CD4-positive, alpha-beta T cell treated with Interleukin-10 for 1 hour (primary cell): ENCODE measurements around the gene LAMTOR3.
"Not testable (repeated sequence)": the region's sequence is repeated elsewhere in the genome, so short reads cannot be mapped to it uniquely, and the experiment has no call there.

Source experiments
- DNase-seq: peaks from one replicate; pipeline ENCODE4 v3.0.0-alpha.2; 2020

LAMTOR3 gene

DNA sequence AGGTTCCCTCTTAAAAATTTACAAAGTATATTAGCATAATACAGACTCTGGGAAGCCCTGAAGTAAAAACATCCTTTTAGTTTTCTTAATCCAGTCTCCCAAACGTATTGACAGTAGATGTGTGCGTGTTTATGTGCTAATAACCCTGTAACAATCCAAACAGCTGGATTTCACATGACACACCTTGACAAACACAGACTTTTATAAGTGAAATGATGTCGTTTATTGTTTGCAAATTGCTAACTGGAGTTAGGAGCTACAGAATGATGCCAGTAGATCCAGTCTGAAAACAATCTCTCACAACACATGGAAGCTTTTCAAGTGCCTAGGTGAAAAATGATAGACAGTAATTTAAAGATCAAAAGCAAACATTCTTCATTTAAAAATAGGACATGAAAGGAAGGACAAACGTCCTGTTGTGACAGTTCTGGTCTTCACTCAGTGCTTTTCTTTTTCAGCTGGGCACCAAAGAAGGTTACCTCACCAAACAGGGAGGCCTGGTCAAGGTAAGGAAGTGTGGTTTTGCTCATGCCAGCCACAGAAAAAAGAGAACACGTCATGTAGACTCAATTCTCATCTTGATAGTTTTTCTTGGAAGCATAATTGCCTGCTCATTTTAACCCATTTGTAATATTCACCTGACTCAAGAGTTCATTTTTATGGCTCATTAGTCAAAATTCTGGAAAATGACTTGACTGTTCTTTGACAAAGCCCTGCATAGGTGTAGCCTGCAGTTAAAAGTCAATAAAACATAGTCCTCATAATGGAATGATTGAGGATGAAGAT, 32.9 kb downstream of the LAMTOR3 start:
- no peak for DNase-seq

GRCh38 chr4:99860521-99860920, 33.7 kb downstream of the LAMTOR3 start:
- no peak for DNase-seq

GRCh38 chr4:99859618-99860017, 34.6 kb downstream of the LAMTOR3 start:
- no peak for DNase-seq

DNA sequence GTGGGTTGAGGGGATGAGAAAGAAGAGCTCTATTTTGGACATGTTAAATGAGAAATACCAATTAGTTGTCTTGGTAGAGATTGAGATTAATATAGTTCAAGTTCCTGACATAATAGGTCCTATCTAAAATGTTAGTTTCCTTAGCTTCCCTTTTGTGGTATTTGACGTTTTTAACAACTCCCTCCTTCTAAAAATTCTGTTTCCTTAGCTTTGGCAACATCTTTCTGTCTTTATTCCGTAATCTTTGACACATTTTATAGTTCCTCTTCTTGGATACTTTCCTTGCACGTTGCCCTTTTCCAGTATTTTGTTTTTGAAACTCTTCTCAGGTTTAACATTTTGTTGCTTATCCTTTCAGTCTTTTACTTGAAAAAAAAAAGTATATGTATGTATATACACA, 36.9 kb downstream of the LAMTOR3 start:
- no peak for DNase-seq

DNA sequence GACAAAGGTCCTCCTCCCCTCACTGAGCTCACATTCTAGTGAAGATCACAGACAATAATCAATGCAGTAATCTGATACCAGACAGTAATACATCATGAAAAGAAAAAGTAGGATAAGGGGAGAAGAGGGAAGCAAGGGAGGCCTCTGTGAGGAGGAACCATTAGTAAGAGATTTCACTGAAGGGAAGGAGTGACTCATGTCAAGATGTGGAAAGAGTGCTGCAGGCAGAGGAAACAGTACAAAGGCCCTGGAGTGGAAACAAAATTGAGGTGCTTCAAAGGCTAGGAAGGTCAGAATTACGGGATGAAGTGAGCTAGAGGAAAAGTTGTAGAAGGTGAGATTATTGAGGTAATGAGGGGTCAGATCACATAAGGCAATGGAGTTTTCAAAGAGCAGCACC, 38.1 kb downstream of the LAMTOR3 start:
- DNase-seq = no peak

DNA sequence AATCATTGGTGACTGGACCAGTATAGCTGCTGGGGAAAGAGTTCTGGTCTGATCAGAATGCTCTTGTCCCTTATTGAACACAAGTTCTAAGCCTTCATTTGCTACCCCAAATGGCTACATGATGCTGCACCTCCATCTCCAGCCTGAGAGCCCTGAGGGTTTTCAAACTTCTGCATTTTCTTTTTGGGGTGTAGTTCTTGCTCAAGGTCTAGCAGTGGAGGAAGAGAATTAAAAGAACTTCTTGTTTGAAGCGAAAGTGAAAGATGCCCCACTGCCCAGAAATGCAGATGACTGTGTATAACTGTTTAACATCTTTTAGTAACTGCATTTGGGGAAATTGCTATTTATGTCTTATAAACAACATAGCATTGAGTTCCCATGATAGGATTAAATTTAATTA, 38.5 kb downstream of the LAMTOR3 start:
- no peak for DNase-seq

DNA sequence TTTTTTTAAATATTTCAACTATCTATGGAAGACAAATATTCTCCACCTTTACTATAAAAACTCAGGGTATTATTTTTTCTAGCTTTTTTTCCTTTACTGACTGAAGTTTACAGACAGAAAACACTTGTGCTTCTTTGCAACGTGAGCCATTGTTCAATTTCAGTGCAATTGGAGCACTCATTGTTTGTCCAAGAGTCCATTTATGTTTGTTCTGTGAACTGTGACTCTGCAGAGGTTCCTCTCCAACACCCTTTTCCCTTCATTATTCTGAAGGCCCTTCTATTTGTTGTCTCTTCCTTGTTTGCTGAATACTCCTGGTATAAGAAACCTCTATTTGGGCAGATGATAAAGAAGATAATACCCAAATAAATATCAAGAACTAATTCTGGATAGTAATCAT, 40.2 kb downstream of the LAMTOR3 start:
- no peak for DNase-seq

GRCh38 chr4:99853190-99853589, 41.0 kb downstream of the LAMTOR3 start:
- no peak for DNase-seq

GRCh38 chr4:99852199-99852749, 42.0 kb downstream of the LAMTOR3 start:
- no peak for DNase-seq

- DNase-seq = no peak
Observed at GRCh38 chr4:99848591-99849001, 45.6 kb downstream of the LAMTOR3 start.

DNA sequence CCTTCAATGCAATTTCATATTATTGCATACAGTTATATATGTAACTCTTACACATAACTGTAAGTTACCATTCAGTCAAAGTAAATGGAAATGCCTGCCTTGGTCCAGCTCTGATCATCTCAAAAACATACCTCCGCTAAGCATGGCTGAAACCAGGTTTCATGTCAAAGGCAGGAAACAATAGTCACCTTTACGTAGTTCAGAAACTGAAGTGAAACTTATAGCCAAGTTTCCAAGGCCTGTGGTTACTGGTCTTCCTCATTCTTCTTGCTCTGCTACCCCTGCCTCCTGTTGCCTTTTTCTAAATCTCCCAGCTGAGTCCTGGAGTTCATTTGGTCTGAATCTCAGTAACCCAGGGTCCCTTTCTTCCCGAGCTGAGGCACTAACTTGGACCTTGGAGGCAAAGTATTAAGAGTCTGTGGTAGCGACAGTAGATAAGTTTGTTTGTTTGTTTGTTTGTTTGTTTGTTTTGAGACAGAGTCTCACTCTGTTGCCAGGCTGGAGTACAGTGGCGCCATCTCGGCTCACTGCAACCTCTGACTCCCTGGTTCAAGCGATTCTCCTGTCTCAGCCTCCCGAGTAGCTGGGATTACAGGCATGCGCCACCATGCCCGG, 46.8 kb downstream of the LAMTOR3 start:
- DNase-seq = peak; percentile 39

GRCh38 chr4:99846891-99847290, 47.3 kb downstream of the LAMTOR3 start:
- DNase-seq = no peak

GRCh38 chr4:99845708-99846469, 48.3 kb downstream of the LAMTOR3 start:
- DNase-seq = peak; percentile 37

DNA sequence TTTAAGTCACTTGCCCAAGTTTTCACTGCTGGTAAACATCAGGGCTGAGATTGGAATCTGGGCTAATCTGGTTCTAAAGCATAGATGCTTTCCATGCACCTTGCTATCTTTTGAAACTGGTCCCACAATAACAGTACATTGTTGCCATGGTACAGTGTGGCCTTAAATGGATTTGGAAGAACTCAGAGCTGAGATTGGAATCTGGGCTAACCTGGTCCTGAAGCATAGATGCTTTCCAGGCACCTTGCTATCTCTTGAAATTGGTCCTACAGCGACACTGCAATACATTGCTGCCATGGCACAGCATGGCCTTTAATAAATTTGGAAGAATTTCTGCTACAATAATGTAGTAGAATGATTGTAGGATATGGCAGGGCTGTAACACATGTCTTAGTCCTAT, 49.0 kb downstream of the LAMTOR3 start:
- no peak for DNase-seq

DNA sequence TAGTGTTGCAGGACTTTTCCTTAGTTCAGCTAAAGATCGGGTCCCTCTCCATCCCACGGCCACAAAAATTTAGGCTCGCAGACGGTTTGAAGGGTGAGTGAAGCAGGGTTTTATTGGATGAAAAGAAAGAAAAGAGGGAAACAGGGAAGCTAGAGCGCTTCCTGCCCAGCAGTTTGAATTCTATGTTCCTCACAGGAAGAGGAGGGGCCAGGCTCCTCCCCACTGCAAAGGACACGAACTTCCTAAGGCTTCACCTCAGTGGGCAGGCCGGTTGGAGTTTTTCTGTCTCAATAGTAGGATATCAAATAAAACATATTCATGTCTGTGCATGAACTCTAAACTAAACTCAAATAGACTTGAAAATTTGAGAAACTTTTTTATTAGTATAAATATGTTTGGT, 50.2 kb downstream of the LAMTOR3 start:
- DNase-seq = no peak

- DNase-seq = no peak
Observed at GRCh38 chr4:99843413-99843812, 50.8 kb downstream of the LAMTOR3 start.

DNA sequence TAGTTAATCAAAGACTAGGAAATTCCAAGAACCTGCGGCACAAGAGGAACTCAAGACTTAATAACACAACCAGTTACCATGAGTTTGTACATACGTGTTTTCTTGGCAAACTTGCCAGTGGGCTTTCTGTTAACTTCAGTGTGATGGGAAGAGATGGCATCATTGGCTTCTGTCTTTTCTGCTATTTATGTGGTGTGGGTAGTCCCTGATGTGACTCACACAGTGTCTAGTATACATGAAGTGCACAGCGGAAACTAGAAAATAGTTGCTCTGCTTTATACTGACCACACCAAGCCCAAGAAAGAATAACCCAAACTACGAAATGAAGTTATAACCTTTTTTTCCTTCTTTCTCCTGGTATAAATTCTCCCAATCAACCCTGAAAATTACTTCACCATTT, 53.1 kb downstream of the LAMTOR3 start:
- no peak for DNase-seq

DNA sequence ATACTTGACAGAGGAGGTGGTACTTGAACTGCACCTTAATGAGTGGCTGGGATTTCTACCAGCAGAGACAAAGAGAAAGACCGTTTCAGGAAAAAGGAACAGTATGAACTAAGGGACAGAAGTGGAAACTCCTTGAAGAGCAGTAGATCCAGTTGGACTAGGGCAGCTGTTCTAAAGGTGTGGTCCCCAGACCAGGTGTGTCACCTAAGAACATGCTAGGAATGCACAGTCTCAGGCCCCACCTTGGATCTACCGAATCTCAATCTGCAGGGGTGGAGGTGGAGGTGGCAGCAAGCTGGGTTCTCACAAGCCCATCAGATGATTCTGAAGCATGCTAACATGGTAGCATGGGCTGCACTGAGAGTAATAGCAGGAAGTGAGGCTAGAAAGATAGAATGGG, 55.3 kb downstream of the LAMTOR3 start:
- DNase-seq = no peak

DNA sequence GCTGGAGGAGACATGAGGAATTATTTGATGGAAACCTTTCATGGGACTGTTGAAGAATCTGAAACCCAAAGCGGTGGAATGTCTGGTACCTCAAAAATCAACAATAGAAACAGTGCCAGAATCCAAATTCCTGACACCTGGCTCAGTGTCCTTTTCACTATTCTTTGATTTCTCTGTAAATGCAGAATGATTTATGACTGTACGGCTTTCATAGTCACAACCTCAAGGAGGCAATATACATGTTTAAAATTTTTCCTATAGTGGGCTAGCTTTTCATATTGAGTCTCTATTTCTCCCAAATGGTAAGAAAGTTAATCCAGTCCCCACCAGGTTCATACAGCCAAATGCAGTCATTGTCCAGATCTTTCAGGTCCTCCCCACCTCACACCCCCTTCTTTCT, 58.3 kb downstream of the LAMTOR3 start:
- DNase-seq = no peak

DNA sequence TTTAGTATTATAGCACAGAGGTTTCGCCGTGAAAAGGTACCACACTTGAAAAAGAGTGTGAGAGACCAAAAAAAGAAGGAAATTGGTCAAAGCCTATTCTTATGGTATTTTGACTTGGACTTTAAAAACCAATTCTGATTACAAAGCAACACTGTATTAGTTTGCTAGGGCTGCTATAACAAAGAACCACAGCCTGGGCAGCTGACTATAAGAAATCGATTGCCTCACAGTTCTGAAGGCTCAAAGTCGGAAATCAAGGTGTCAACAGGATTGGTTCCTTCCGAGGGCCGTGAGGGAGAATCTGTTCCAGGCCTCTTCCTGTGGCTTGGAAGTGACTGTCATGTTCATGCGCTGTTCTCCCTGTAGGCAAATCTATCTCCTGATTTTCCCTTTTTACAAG, 59.7 kb downstream of the LAMTOR3 start:
- DNase-seq = no peak

DNA sequence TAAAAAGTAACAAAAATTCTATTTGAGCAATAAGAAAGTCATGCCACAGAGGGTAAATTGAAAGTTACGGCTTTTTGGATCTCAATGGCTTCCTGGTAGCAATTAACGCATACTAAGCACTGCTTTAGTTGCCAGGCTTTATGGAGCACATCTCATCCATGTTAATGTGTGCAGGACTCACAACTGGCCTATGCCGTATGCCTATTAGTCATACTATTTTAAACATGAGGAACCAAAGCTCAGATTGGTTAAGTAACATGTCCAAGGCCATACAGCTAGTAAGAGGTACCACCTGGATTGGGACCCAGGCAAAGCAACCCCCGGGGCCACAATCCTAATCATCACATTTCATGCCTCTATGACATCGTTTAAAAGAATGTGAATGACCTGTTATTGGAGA, 60.5 kb downstream of the LAMTOR3 start:
- no peak for DNase-seq

DNA sequence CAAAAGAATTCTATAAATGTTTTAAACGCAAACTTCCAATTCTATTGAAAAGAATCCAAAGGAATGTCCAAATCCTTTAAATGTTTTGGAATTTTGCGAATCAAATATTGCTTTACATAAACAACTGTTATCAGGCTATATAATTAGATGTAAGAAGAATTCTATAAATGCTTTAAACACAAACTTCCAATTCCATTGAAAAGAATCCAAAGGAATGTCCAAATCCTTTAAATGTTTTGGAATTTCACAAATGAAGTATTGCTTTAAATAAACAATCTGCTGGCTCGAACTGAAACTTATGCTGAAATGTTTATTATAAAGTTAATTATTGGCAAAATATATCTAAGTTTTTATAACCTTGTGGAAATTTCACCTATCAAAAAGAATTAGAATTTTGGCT, 61.5 kb downstream of the LAMTOR3 start:
- no peak for DNase-seq

GRCh38 chr4:99832321-99832720, 61.9 kb downstream of the LAMTOR3 start:
- DNase-seq = no peak

GRCh38 chr4:99830051-99830450, 64.2 kb downstream of the LAMTOR3 start:
- not testable (repeated sequence) for DNase-seq
